ENCODE measurements around the gene ANKS3. TPM values are rescaled to one million over a fixed set of nuclear protein-coding genes. Genes with fewer than 3 reads are reported as not detected.

The ANKS3 gene
- total RNA-seq, 4 donors from 2014 or later: 11.5 to 36.5 (median 20.0) TPM

GRCh38 chr16:4723071-4723767, 10.9 kb downstream of the ANKS3 start:
- peaks cover 51% of the 10 kb centered on the region for H3K36me3 ChIP-seq
- WGBS: 96% methylated on average over 14 of the region's 14 CpGs

GRCh38 chr16:4718466-4718865, 15.6 kb downstream of the ANKS3 start:
- Histone ChIP-seq H3K36me3 (peaks cover 41% of the 10 kb centered on the region), H3K27ac (no peak overlapping the region), H3K4me3 (no peak overlapping the region), H3K4me1 (no peaks in the 10 kb centered on the region), H3K27me3 (no peaks in the 10 kb centered on the region), H3K9me3 (no peaks in the 10 kb centered on the region)
- DNase-seq (ENCODE audit: low spot score in 2 of 2): no peak
- 64% methylated on average over 5 of the region's 5 CpGs for WGBS
- TF ChIP-seq EP300 (IDR thresholded peaks at IDR 0.05): no peak
- TF ChIP-seq POLR2A (IDR thresholded peaks at IDR 0.05): no peak
- no peak for TF ChIP-seq CTCF (IDR thresholded peaks at IDR 0.05)
- no peak for TF ChIP-seq POLR2AphosphoS5 (IDR thresholded peaks at IDR 0.05)

More at GRCh38 chr16:4723071-4723767, 10.9 kb downstream of the ANKS3 start:
- Histone ChIP-seq H3K4me1 (no peaks in the 10 kb centered on the region), H3K27me3 (no peaks in the 10 kb centered on the region), H3K4me3 (no peak overlapping the region), H3K9me3 (no peaks in the 10 kb centered on the region), H3K27ac (no peak overlapping the region)
- no peak for TF ChIP-seq CTCF (IDR thresholded peaks at IDR 0.05)
- TF ChIP-seq POLR2A (IDR thresholded peaks at IDR 0.05): no peak
- TF ChIP-seq EP300 (IDR thresholded peaks at IDR 0.05): no peak
- TF ChIP-seq POLR2AphosphoS5 (IDR thresholded peaks at IDR 0.05): no peak
- no peak for DNase-seq (ENCODE audit: low spot score in 2 of 2)

- 91% methylated on average over 2 of the region's 2 CpGs for WGBS
- H3K27ac ChIP-seq: no peak overlapping the region
Observed at GRCh38 chr16:4714996-4715395, 19.1 kb downstream of the ANKS3 start.

GRCh38 chr16:4713663-4714501, 20.2 kb downstream of the ANKS3 start:
- Histone ChIP-seq H3K4me3 (no peak overlapping the region), H3K27ac (no peak overlapping the region), H3K9me3 (no peaks in the 10 kb centered on the region), H3K36me3 (peaks cover 37% of the 10 kb centered on the region), H3K27me3 (no peaks in the 10 kb centered on the region), H3K4me1 (no peaks in the 10 kb centered on the region)
- DNase-seq (ENCODE audit: low spot score in 2 of 2): no peak
- TF ChIP-seq EP300 (IDR thresholded peaks at IDR 0.05) (no peak), POLR2A (IDR thresholded peaks at IDR 0.05) (no peak), POLR2AphosphoS5 (IDR thresholded peaks at IDR 0.05) (no peak), CTCF (IDR thresholded peaks at IDR 0.05) (no peak)
- 91% methylated on average over 16 of the region's 18 CpGs for WGBS

More at GRCh38 chr16:4714996-4715395, 19.1 kb downstream of the ANKS3 start:
- Histone ChIP-seq H3K4me3 (no peak overlapping the region), H3K27me3 (no peaks in the 10 kb centered on the region), H3K9me3 (no peaks in the 10 kb centered on the region), H3K36me3 (peaks cover 37% of the 10 kb centered on the region), H3K4me1 (no peaks in the 10 kb centered on the region)
- no peak for TF ChIP-seq EP300 (IDR thresholded peaks at IDR 0.05)
- TF ChIP-seq CTCF (IDR thresholded peaks at IDR 0.05): no peak
- no peak for TF ChIP-seq POLR2A (IDR thresholded peaks at IDR 0.05)
- TF ChIP-seq POLR2AphosphoS5 (IDR thresholded peaks at IDR 0.05): no peak
- DNase-seq (ENCODE audit: low spot score in 2 of 2): no peak

- no peak overlapping the region for H3K4me3 ChIP-seq
- peaks cover 37% of the 10 kb centered on the region for H3K36me3 ChIP-seq
- TF ChIP-seq POLR2AphosphoS5 (IDR thresholded peaks at IDR 0.05) (no peak), EP300 (IDR thresholded peaks at IDR 0.05) (no peak), CTCF (IDR thresholded peaks at IDR 0.05) (no peak), POLR2A (IDR thresholded peaks at IDR 0.05) (no peak)
- 95% methylated on average over 4 of the region's 4 CpGs for WGBS
- DNase-seq (ENCODE audit: low spot score in 2 of 2): no peak
- no peaks in the 10 kb centered on the region for H3K9me3 ChIP-seq
- no peaks in the 10 kb centered on the region for H3K27me3 ChIP-seq
- H3K27ac ChIP-seq: no peak overlapping the region
- H3K4me1 ChIP-seq: no peaks in the 10 kb centered on the region
Observed at GRCh38 chr16:4709481-4709880, 24.6 kb downstream of the ANKS3 start.
